GM19324 (cell line): Measurements from ENCODE around the gene ASPRV1.

Experiments
- ATAC-seq: cut with Tn5 transposase; IDR thresholded peaks from one replicate; pipeline ENCODE4 v1.9.1; 2021; ENCODE audit warnings: mild to moderate bottlenecking, moderate library complexity; ENCODE audit not compliant: unreplicated experiment, low FRiP score

The ASPRV1 gene

GRCh38 chr2:69989441-69990105 lies 28.1 kb upstream of the ASPRV1 start:
- ATAC-seq: no peak

GRCh38 chr2:69989009-69989408 lies 27.6 kb upstream of the ASPRV1 start:
- no peak for ATAC-seq

GRCh38 chr2:69988086-69988635 lies 26.7 kb upstream of the ASPRV1 start:
- ATAC-seq: no peak

GRCh38 chr2:69986691-69987090 lies 25.3 kb upstream of the ASPRV1 start:
- no peak for ATAC-seq

GRCh38 chr2:69985688-69986087 lies 24.3 kb upstream of the ASPRV1 start:
- no peak for ATAC-seq

GRCh38 chr2:69985216-69985615 lies 23.8 kb upstream of the ASPRV1 start:
- ATAC-seq: no peak

- no peak for ATAC-seq
Measured at GRCh38 chr2:69983392-69983966, 22.0 kb upstream of the ASPRV1 start.

- ATAC-seq: no peak
Measured at GRCh38 chr2:69979902-69980807, 18.7 kb upstream of the ASPRV1 start.

- ATAC-seq: no peak
Measured at GRCh38 chr2:69977906-69978482, 16.6 kb upstream of the ASPRV1 start.

GRCh38 chr2:69977186-69977585 lies 15.8 kb upstream of the ASPRV1 start:
- no peak for ATAC-seq

- ATAC-seq: no peak
Measured at GRCh38 chr2:69975853-69976462, 14.5 kb upstream of the ASPRV1 start.

- ATAC-seq: no peak
Measured at GRCh38 chr2:69975136-69975852, 13.9 kb upstream of the ASPRV1 start.

GRCh38 chr2:69973335-69973735 lies 11.9 kb upstream of the ASPRV1 start:
- ATAC-seq: no peak

GRCh38 chr2:69972822-69973221 lies 11.4 kb upstream of the ASPRV1 start:
- no peak for ATAC-seq

GRCh38 chr2:69969991-69970390 lies 8.6 kb upstream of the ASPRV1 start:
- no peak for ATAC-seq

- ATAC-seq: no peak
Measured at GRCh38 chr2:69969126-69969983, 7.9 kb upstream of the ASPRV1 start.

GRCh38 chr2:69968609-69969008 lies 7.2 kb upstream of the ASPRV1 start:
- ATAC-seq: no peak

GRCh38 chr2:69966496-69966895 lies 5.1 kb upstream of the ASPRV1 start:
- no peak for ATAC-seq
